Measurements from ENCODE around the gene OBSCN. TPM values are rescaled to one million over a fixed set of nuclear protein-coding genes. Genes with fewer than 3 reads are reported as not detected.

OBSCN gene
- polyA plus RNA-seq, 6 donors from 2014 or later, result 0.78 to 2.5 (median 1.5) TPM

- no peaks in the 10 kb centered on the region for H3K27me3 Mint-ChIP-seq
- no peak overlapping the region for H3K4me3 Mint-ChIP-seq
- no peak for DNase-seq
- ATAC-seq (ENCODE audit: low read depth in 2 of 2), result no peak
- no peaks in the 10 kb centered on the region for H3K4me1 Mint-ChIP-seq
- peaks cover 0 to 6% of the 10 kb centered on the region in 2 donors for H3K36me3 Mint-ChIP-seq
- no peak overlapping the region for H3K27ac Mint-ChIP-seq
- H3K9me3 Mint-ChIP-seq, result no peaks in the 10 kb centered on the region
Measured at GRCh38 chr1:228282329-228283042, 74.6 kb downstream of the OBSCN start.

GRCh38 chr1:228283043-228283371 lies 75.2 kb downstream of the OBSCN start:
- H3K4me1 Mint-ChIP-seq, result no peaks in the 10 kb centered on the region

GRCh38 chr1:228283476-228284147 lies 75.8 kb downstream of the OBSCN start:
- Mint-ChIP-seq H3K9me3 (no peaks in the 10 kb centered on the region), H3K27ac (no peak overlapping the region)

More at GRCh38 chr1:228283043-228283371, 75.2 kb downstream of the OBSCN start:
- H3K36me3 Mint-ChIP-seq, result peaks cover 0 to 6% of the 10 kb centered on the region in 2 donors
- no peaks in the 10 kb centered on the region for H3K27me3 Mint-ChIP-seq
- H3K9me3 Mint-ChIP-seq, result no peaks in the 10 kb centered on the region
- H3K27ac Mint-ChIP-seq, result no peak overlapping the region
- ATAC-seq (ENCODE audit: low read depth in 2 of 2), result no peak
- H3K4me3 Mint-ChIP-seq, result no peak overlapping the region
- DNase-seq, result no peak

GRCh38 chr1:228284148-228284495 lies 76.3 kb downstream of the OBSCN start:
- Mint-ChIP-seq H3K4me3 (no peak overlapping the region), H3K27ac (no peak overlapping the region), H3K27me3 (no peaks in the 10 kb centered on the region), H3K4me1 (no peaks in the 10 kb centered on the region), H3K36me3 (peaks cover 0 to 6% of the 10 kb centered on the region in 2 donors), H3K9me3 (no peaks in the 10 kb centered on the region)
- no peak for DNase-seq
- no peak for ATAC-seq (ENCODE audit: low read depth in 2 of 2)

More at GRCh38 chr1:228283476-228284147, 75.8 kb downstream of the OBSCN start:
- Mint-ChIP-seq H3K4me1 (no peaks in the 10 kb centered on the region), H3K36me3 (peaks cover 0 to 6% of the 10 kb centered on the region in 2 donors), H3K4me3 (no peak overlapping the region), H3K27me3 (no peaks in the 10 kb centered on the region)
- ATAC-seq (ENCODE audit: low read depth in 2 of 2) (no peak), DNase-seq (no peak)

- Mint-ChIP-seq H3K27me3 (no peaks in the 10 kb centered on the region), H3K36me3 (peaks cover 0 to 6% of the 10 kb centered on the region in 2 donors), H3K4me3 (no peak overlapping the region), H3K4me1 (no peaks in the 10 kb centered on the region), H3K9me3 (no peaks in the 10 kb centered on the region), H3K27ac (no peak overlapping the region)
- ATAC-seq (ENCODE audit: low read depth in 2 of 2) (no peak), DNase-seq (no peak)
Measured at GRCh38 chr1:228284521-228284920, 76.7 kb downstream of the OBSCN start.

- H3K27ac Mint-ChIP-seq, result peak overlapping the region in 2 of 6 donors; percentile 56 to 72
- no peaks in the 10 kb centered on the region for H3K9me3 Mint-ChIP-seq
- no peak for ATAC-seq (ENCODE audit: low read depth in 2 of 2)
- H3K4me3 Mint-ChIP-seq, result no peak overlapping the region
- no peak for DNase-seq
- H3K27me3 Mint-ChIP-seq, result no peaks in the 10 kb centered on the region
- H3K36me3 Mint-ChIP-seq, result peaks cover 0 to 6% of the 10 kb centered on the region in 2 donors
- no peaks in the 10 kb centered on the region for H3K4me1 Mint-ChIP-seq
Measured at GRCh38 chr1:228285661-228286504, 78.0 kb downstream of the OBSCN start.

GRCh38 chr1:228286505-228287417 lies 78.9 kb downstream of the OBSCN start:
- no peaks in the 10 kb centered on the region for H3K27me3 Mint-ChIP-seq
- H3K9me3 Mint-ChIP-seq, result no peaks in the 10 kb centered on the region
- H3K4me1 Mint-ChIP-seq, result no peaks in the 10 kb centered on the region
- H3K36me3 Mint-ChIP-seq, result peaks cover 0 to 3% of the 10 kb centered on the region in 2 donors
- H3K27ac Mint-ChIP-seq, result peak overlapping the region in 1 of 6 donors; percentile 71
- no peak overlapping the region for H3K4me3 Mint-ChIP-seq
- ATAC-seq (ENCODE audit: low read depth in 2 of 2) (no peak), DNase-seq (no peak)

GRCh38 chr1:228287541-228288425 lies 79.9 kb downstream of the OBSCN start:
- H3K4me3 Mint-ChIP-seq, result peak overlapping the region in 1 of 8 donors; percentile 54
- ATAC-seq (ENCODE audit: low read depth in 2 of 2) (no peak), DNase-seq (no peak)
- H3K27me3 Mint-ChIP-seq, result no peaks in the 10 kb centered on the region
- H3K4me1 Mint-ChIP-seq, result no peaks in the 10 kb centered on the region
- H3K36me3 Mint-ChIP-seq, result no peaks in the 10 kb centered on the region
- no peaks in the 10 kb centered on the region for H3K9me3 Mint-ChIP-seq
- H3K27ac Mint-ChIP-seq, result peak overlapping the region in 1 of 6 donors; percentile 33

GRCh38 chr1:228288536-228289238 lies 80.8 kb downstream of the OBSCN start:
- H3K9me3 Mint-ChIP-seq, result no peaks in the 10 kb centered on the region
- no peaks in the 10 kb centered on the region for H3K27me3 Mint-ChIP-seq
- peak overlapping the region in 1 of 6 donors; percentile 75 for H3K27ac Mint-ChIP-seq
- no peaks in the 10 kb centered on the region for H3K4me1 Mint-ChIP-seq
- H3K4me3 Mint-ChIP-seq, result no peak overlapping the region
- H3K36me3 Mint-ChIP-seq, result peaks cover under 1 to 5% of the 10 kb centered on the region in 2 donors
- ATAC-seq (ENCODE audit: low read depth in 2 of 2) (no peak), DNase-seq (no peak)

- Mint-ChIP-seq H3K4me3 (no peak overlapping the region), H3K36me3 (peaks cover 5 to 12% of the 10 kb centered on the region in 2 donors), H3K9me3 (no peaks in the 10 kb centered on the region), H3K27ac (peak overlapping the region in 1 of 6 donors; percentile 75), H3K4me1 (no peaks in the 10 kb centered on the region), H3K27me3 (no peaks in the 10 kb centered on the region)
- no peak for ATAC-seq (ENCODE audit: low read depth in 2 of 2)
- no peak for DNase-seq
Measured at GRCh38 chr1:228289239-228289849, 81.5 kb downstream of the OBSCN start.

GRCh38 chr1:228289996-228290881 lies 82.4 kb downstream of the OBSCN start:
- Mint-ChIP-seq H3K27ac (no peak overlapping the region), H3K27me3 (no peaks in the 10 kb centered on the region), H3K9me3 (peaks cover 0 to 2% (median 0%) of the 10 kb centered on the region in 7 donors), H3K4me1 (no peaks in the 10 kb centered on the region), H3K4me3 (no peak overlapping the region), H3K36me3 (peaks cover 5 to 18% of the 10 kb centered on the region in 2 donors)
- ATAC-seq (ENCODE audit: low read depth in 2 of 2), result no peak
- DNase-seq, result no peak
